Islet of Langerhans (tissue), 1 donor: ENCODE measurements around the gene SPPL2A.

Experiments
- FAIRE-seq: peaks from one replicate; lab custom pipeline; 2011; peaks lifted over from hg19 to GRCh38; lab: Jason Lieb, UNC

The SPPL2A gene

DNA sequence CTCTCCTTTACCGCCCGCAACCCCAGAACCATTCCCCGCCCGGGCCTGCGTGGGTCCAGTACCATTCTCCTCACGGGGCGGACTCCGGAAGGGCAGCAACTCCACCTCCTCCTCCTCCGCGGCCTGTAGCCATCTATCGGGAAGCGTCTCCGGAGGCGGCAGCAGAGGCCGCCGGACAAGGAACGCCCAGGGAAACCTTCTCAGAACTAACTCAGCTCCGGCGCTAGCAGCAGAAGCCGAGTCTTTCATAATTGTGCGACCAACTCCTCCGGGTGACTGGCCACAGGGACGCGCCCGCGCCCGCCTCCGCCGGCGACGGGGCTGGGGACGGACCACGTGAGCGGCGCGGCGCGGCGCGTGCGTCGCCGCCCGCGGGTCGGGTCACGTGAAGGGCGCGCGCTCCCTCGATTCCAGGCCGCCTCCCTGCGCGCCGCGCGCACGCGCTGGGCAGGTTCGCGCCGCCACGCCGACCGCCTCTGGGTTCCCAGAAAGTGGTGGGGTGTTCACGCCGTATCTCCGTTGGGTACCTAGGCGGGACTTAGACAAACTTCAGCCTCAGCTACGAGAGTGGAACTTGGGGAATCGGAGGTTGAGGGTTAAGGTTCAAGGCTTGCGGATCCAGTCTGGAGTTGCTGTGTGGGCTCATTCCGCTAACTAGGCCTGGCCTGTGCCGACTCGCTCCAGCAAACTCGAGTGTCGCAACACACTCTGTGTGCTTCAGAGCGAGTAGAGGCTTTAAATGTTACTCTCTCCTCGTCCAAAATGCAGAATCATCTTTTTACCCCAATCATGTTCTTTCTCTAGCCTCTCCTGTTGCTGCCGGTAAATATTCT is 78.8 kb downstream of the SPPL2A start, which contains the start of gene TRPM7:
Gene TRPM7 (minus strand): TSS at position 329 of the 833 bp plus-strand sequence. CDS start 264 bp downstream, at position 65.
- FAIRE-seq = no peak

DNA sequence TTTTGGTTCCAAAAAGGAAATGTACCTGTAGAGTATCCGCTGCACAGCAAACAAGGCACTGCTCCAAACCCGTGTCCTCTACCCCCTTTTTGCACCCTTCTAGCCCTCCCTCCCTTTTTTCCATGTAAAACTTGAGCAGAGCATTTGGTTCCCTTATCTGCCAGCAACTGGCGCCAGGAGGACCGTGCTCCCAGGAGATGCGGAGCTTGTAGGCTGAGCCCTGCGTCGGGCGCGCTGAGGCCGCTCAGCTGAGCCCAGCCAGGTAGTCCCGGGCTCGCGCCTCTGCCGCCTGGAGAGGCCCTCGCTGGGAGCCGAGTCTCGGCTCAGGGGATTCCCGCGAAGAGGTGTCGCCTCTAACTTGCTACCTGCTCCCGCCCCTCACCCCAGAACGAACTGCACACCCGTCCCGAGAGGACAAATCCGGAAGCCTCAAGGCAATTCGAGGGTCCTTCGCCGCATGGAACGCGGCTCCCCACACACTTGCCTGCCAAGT is 79.5 kb downstream of the SPPL2A start:
- no peak for FAIRE-seq

DNA sequence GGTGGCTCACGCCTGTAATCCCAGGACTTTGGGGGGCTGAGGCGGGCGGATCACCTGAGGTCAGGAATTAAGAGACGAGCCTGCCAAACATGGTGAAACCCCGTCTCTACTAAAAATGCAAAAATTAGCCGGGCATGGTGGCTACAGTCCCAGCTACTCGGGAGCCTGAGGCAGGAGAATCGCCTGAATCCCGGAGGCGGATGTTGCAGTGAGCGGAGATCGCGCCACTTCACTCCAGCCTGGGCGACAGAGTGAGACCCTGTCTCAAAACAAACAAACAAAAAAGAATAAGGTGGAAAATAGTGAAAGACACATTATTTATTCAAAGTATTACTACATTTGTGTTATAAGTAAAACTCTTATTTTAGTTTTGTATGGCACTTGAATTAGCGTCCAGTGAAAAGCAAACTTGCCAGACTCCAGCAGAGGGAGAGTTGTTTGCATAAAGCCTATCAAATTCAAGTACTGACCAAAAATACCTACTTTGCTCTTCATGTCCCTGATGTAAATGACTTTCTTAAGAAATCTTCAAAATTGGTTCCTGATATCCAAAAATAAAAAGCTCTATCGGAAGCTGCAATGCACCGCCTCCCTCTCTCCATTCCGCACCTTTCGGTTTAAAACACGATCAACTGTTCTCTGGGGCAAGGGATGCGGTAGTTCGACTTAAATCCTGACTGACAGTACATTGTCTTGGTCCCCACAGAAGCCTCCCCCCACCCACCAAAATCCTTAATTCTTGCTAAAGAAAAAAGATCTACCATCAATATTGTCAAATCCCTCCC is 80.1 kb downstream of the SPPL2A start:
- no peak for FAIRE-seq

DNA sequence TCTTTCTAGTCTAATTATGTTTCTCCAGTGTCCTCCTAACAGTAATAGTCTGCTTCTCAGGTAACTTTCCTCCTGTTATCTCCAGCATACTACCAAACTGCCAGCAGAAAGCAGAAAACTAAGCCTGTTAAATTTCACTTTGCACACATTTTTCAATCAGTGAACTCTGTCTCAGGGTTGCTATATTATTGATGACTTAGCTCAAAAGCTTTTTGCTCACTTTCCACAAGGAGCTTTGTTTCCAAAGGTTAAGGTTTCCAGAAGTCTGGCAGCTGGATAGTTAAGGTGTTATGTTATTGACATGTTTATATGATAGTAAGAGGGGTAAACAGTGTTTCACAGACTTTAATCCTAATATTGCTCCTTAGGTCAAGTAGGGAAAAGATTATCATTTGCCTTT is 84.0 kb downstream of the SPPL2A start:
- no peak for FAIRE-seq

GRCh38 chr15:50676799-50677483 is 88.6 kb downstream of the SPPL2A start:
- FAIRE-seq = no peak

- FAIRE-seq = peak; percentile 90
Observed at GRCh38 chr15:50675535-50676144, 89.9 kb downstream of the SPPL2A start.

DNA sequence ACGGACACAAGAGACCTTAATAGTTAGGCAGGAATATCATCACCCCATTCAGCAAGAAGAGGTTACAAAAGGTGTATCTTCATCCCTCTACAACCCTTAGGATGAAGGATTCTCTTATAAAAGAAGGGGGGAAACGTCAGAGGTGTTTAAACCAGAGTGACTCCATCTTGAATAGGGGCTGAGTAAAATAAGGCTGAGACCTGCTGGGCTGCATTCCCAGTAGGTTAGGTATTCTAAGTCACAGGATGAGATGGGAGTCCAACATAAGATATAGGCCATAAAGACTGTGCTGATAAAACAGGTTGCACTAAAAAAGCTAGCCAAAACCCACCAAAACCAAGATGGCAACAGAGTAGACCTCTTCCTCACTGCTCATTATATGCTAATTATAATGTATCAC is 95.4 kb downstream of the SPPL2A start:
- FAIRE-seq = no peak

- no peak for FAIRE-seq
Observed at GRCh38 chr15:50669611-50670010, 95.9 kb downstream of the SPPL2A start.

DNA sequence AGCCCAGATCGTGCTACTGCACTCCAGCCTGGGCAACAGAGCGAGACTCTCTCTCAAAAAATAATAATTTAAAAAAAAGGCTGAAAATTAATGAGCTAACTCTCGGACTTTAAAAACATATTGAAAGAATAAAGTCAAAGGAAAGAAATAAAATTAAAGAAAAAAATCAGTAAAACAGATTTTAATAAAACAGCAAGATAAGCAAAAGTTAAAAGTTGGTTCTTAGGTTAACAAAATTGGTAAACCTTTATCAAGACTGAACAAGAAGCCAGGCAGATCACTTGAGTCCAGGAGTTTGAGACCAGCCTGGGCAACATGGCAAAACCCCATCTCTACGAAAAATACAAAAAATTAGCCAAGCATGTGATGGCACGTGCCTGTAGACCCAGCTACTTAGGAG is 99.6 kb downstream of the SPPL2A start:
- no peak for FAIRE-seq

GRCh38 chr15:50655555-50655954 is 110.0 kb downstream of the SPPL2A start:
- no peak for FAIRE-seq

- no peak for FAIRE-seq
Observed at GRCh38 chr15:50653156-50653743, 112.3 kb downstream of the SPPL2A start.

GRCh38 chr15:50652671-50653070 is 112.8 kb downstream of the SPPL2A start:
- no peak for FAIRE-seq
